ENCODE data around the gene OR10D3.
"Not testable (repeated sequence)": the region's sequence is repeated elsewhere in the genome, so short reads cannot be mapped to it uniquely, and the experiment has no call there.

OR10D3 gene, protein sequence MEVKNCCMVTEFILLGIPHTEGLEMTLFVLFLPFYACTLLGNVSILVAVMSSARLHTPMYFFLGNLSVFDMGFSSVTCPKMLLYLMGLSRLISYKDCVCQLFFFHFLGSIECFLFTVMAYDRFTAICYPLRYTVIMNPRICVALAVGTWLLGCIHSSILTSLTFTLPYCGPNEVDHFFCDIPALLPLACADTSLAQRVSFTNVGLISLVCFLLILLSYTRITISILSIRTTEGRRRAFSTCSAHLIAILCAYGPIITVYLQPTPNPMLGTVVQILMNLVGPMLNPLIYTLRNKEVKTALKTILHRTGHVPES

DNA sequence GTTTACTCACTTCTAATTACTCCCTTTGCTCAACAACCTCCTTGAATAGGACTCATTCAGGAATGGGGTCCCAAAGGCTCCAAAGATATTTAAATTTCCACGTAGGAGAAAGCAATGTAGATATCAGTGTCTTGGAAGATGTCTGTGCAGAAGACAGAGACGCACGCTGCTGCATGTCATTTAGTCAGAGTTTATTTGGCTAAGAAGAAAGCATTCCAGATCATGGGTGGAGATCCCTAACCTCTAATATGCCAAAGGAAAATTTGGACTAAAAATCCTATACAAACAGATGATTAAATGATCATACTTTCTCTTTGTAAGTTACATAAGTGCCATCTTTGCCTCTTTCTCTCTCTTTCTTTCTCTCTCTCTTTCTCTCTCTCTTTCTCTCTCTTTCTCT is at the start of gene OR10D3:
Gene OR10D3 (plus strand): TSS at position 278 of the 400 bp plus-strand sequence. CDS start 1,925 bp downstream, outside the sequence.
- no peak for DNase-seq

DNA sequence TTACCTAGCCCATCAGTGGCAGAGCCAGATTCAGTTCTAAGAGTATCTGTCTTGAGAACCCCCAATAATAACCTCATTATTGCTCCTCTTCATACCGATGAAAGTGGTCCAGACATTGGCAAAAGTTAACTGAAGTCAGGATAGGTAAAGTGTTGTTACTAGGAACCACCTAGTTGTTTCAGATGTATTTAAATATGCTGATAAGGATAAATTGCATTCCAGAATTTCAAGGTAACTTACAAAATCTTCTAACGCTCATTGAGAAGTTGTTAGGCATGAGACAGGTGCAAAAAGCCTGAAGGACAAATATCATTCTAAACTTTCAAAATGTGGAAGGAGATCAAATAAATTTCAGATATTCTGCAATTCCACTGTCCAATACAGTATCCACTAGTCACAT is 40.1 kb upstream of the OR10D3 start:
- DNase-seq, result no peak

DNA sequence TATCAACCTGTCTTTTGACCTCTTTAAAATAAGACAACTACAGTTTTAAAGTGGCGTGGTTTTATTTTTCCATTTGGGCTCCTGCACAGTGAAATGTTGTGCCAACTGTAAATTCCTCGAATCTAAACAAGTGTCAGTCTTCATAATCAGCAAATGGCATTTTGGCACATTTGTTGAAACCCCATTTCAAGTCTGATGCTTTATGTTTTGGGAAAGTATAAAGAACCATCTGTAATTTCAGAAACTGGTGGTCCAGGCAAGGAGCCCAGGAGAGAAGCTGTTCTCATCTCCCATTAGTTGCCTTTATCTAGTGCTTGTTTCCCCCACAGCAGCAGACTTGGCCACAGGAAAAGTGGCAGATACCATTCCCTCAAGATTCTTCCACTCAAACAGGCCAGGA is 35.2 kb upstream of the OR10D3 start:
- DNase-seq, result no peak

DNA sequence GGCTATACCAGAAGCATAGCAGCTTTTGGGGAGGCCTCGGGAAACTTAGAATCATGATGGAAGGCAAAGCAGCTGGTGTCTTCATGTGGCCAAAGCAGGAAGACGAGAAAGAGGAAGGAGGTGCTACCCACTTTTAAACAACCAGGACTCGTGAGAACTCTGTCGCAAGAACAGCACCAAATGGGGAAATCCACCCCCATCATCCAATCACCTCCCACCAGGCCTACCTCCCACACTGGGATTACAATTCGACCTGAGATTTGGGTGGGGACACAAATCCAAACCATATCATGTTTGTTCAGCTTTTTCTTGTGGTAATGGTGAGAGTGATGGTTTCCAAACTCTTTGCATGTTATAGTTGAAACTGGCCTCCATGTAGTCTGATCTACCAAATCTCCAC is 32.5 kb upstream of the OR10D3 start:
- no peak for DNase-seq

DNA sequence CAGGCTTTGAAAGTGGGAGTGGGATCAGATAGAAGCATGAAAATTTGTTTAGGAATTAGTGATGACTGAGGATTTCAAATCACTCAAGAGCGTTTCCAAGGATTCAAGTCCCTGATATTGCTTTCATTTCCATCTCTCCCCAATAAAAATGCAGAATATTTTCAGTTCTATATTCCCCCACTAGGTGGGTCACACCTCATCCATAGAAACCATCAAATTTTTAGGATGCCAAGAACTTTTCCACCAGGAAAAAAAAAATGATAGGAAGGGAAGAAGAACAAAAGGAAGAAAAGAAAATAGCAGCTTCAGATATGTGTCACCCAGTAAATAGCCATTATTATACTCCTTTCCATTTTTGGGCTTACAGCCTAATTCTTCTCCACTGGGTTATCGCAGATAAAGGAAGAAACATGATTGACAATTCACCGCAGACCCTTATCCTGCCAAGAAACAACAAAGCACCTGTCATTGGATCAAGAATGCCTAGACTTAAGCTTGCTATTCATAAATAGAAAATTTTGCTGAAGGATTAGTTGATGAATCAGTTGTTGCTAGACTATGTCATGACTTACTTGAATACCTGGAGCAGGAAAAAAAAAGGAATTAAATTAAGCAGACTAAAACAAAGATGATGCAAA is 30.3 kb upstream of the OR10D3 start:
- DNase-seq, result no peak

DNA sequence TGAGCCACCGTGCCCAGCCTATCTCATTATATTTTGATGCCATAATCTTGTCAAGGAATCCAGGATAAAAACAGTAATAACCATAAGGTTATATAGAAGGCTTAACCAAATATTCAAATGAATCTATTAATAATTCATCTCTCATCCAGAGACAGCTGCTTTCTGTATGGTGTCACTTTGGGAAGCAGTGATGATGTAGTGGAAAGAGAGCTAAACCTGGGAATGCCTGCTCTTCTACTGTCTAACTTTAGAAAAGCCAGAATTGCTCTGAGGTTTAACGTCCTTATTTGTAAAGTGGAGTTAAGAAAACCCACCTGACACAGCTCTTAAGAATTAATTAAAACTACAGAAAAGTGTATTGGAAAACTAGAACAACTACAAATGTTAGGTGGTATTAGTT is 29.3 kb upstream of the OR10D3 start:
- DNase-seq, result no peak

DNA sequence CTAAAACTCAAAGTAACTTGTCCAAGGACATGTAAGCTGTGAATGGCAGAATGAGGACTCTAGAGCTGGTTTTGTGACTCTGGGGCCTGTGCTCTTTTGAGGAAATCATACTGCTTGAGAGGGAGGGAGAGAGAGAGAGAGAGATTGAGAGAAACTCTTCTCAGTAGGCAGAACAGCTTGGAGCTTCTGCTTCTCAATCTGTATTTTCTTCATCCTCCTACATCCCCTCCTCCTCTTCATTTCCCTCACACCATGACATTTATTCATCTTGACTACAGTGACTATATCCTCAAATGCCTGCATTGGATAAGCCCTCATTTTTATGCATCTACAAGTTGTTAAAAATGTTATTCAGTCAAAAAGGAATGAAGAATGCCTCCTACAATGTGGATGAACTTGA is 23.7 kb upstream of the OR10D3 start:
- DNase-seq, result no peak

DNA sequence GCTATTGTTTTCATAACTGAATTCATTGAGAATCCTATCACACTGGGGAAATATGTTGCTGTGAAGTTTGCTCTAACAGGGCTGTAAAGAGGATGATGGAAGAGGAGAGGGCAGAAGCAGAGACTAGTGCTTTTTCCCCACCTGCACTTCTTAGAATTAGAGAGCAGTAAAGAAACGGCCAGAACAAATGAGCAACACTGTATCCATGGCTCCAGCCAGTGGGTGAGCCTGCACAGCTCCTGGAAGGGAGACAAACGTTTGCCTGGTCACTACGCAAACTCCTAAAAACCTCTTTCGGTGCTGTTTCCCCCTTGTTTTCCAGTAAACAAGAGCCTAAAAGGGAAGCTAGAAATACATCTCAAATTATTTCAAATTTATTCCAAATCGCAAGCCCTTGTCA is 22.2 kb upstream of the OR10D3 start:
- no peak for DNase-seq

DNA sequence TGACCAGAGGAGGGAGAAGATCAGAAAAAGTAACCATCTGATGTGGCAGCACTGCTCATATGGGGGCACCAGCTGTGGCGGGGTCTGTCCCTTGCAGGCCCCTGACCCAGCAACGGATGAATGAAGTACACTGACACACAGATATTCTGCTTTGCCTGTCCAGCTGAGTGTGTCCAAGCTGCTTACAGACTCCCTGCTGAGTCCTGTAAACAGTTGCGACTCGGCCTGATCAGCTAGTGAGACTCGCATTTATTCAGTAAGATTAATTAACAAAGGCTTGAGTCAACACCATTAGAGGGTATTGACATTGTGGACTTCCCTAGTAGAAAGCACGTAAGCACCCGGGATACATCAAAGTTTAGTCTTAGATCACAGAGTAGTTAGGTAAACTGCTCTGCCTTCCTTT is 15.3 kb upstream of the OR10D3 start:
- DNase-seq, result no peak

DNA sequence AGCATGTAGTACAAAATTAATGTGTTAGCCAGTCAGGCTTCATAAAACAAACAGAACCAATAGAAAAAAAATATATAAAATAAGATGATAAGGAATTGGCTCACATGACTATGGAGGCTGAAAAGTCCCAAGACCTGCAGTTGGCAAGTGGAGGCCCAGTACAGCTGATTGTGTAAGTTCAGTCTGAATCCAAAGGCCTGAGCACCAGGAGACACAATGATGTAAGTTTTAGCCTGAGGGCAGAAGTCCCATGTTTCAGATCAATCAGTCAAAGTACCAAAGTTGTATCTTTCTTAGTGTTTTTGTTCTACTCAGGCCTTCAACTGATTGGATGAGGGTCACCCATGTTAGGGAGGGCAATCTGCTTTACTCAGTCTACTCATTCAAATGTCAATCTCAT is 14.3 kb upstream of the OR10D3 start:
- no peak for DNase-seq

DNA sequence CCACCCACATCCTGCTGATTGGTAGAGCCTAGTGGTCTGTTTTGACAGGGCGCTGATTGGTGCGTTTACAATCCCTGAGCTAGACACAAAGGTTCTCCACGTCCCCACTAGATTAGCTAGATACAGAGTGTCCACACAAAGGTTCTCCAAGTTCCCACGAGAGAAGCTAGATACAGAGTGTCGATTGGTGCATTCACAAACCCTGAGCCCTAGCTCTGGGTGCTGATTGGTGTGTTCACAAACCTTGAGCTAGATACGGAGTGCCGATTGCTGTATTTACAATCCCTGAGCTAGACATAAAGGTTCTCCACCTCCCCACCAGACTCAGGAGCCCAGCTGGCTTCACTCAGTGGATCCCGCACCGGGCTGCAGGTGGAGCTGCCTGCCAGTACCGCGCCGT is 12.8 kb upstream of the OR10D3 start:
- DNase-seq, result not testable (repeated sequence)

DNA sequence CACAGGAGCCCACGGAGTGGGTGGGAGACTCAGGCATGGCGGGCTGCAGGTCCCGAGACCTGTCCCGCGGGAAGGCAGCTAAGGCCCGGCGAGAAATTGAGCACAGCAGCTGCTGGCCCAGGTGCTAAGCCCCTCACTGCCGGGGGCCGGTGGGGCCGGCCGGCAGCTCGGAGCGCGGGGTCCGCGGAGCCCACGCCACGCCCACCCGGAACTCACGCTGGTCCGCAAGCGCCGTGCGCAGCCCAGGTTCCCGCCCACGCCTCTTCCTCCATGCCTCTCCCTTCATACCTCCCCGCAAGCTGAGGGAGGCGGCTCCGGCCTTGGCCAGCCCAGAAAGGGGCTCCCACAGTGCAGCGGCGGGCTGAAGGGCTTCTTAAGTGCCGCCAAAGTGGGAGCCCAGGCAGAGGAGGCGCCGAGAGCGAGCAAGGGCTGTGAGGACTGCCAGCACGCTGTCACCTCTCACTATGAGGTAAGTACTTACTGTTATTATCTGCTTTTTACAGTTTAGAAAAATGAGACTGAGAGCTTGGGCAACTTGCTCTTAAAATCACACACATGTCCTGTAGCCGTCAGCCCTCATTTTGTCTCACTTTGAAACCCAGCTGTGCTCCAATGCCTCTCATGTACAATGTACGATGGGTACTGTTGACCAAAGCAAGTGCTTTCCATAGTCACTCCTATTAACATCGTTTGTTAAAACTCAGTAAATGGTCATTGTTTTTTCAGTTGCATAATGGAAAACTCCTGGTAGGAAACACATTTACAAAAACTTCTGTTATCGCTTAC is 12.2 kb upstream of the OR10D3 start:
- no peak for DNase-seq

DNA sequence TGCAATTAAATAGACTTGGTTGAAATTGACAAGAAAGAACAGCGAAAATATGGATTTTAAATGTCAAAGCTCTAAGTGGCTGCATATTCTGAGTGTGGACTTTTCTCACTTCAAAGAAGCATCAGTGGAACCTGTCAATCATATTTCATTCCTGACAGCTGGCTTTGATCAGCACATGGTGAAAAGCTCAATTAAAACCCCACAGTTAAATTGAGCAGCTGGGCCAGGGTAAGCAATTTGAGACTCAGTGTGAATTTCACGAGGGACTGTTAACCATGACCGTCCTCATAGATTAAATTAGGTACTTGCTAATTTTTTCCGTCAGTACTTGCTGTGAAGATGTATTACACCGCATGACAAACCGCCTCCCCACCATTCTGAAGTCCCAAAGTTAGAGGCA is 11.0 kb upstream of the OR10D3 start:
- DNase-seq, result no peak

DNA sequence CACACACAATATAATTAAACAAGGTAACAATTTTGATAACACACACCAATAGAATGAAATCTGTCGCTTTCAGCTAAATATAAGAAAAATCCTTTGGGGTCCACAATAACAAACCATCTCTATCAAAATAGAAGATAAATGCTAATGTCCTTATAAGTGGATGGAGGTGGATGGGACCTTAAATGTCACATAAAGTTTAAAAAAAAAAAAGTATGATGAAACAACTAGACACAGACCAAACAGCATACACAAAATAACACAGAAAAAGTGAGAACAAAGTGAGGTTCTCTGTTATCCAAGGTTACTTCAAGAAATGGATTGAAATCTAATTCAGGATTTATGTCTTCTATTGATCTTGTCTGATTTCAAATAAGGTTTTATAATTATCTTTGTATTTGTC is 10.5 kb upstream of the OR10D3 start:
- no peak for DNase-seq

DNA sequence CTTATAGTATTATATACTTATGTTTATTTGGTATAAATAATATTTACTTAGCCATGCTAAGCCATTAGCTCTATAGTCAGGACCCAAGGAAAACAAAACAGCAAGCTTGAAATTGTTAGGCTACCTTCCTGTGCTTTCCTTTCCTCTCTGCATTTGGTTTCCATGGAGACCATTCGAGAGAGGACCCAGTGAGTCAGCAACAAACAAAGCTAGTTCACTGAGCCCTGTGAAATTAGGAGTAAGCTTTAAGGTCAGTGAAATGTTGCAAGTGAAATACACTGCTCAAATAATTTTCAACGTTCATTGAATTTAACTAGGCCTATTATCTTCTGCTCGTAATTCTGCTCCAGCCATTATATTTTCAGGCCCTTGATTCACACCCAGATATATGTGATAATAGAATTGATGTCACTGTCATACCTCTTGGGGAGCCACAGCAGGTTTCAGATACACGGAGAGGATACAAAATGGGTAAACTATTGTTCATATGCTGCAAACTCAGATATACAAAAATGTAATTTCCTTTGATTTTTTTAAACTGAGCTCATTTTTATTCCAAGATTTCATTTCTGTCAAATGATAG is 9.1 kb upstream of the OR10D3 start:
- no peak for DNase-seq

DNA sequence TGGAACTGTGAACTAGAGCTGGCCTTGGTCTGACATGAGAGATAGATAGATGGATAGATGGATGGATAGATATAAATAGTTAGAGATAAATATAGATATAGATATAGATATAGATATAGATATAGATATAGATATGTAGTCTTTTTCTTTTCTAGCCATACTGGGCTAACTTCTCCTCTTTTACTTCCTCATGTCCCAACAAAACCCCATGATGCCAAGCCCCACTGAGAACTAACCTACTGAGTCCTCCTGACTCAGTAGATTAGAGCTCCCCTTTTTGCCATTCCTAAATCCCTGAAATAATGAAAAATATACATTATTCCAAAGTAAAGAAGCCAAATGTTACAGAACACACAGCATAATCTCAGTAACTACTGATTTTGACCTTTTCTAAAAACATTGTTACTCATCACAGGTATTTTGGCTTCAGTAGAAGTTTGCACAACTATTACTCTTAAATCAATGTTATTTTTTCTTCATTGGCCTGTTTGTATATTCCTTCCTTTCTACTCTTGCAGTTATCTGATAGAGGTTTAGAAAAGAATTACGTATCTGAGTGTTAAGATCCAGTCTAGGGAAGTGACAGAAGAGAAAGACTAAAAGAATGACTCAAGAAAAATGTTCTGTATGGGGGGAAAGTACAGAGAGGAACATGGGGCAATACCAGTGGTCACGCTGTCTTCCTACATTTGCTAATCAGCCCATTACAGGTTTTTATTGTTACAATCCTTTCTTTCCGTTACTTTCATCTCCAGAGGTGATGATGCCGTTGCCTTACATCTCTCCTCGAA is 6.0 kb upstream of the OR10D3 start:
- DNase-seq, result no peak

DNA sequence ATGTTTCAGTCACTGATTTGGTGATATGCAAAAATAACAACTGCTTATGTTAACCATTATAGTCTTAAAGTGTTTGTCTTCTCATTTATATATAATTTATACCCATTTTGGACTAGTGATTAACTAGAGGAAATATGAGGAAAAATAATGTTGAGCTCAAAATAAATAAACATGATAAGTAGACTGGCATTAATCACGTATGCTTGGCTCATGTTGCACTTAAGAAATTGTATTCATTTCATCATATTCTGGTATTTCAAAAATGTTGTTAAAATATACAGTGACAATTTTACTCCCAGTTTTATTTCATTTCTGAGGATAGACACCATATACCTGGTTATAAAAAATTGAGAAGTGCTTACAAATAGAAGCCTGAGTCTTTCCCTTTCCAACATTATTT is 3.8 kb upstream of the OR10D3 start:
- DNase-seq, result no peak

DNA sequence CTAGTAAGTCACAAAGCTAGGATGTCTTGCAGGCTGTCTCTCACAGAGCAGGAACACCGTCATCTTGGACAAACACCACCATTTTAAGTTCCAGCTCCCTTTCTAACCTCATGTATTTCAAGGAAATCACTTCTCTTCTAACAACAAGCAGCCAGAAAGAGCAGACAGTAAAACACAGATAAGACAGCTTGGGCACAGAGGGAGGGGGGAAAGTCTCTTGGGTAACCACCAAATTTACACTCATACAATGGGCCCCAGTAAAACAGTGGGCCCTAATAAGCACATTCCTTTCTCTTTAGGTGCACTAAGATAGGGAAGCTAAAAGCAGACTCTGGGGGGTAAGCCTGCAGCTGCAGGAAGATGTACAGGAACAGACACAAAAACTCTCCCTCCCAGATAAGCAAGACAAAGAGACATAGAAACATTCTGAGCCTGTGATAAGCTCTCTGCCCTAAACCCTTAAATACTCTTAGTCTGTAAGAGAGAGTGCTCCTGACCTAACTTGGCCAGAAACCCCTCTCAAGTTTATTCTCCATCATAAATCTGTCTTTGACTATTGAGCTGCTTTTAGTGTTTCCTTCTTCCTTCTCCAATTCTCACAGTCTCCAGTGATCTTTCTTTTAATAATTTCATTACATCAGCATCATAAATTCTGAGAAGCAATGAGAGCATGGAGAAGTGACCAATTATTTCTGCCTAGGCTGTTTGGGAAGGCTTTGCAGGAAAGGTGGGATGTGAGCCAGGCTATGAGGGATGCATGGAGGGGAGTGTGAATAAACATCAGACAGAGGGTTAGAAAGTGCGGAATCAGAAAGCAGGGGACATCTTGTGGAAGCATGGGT is 7.4 kb downstream of the OR10D3 start:
- DNase-seq, result no peak

DNA sequence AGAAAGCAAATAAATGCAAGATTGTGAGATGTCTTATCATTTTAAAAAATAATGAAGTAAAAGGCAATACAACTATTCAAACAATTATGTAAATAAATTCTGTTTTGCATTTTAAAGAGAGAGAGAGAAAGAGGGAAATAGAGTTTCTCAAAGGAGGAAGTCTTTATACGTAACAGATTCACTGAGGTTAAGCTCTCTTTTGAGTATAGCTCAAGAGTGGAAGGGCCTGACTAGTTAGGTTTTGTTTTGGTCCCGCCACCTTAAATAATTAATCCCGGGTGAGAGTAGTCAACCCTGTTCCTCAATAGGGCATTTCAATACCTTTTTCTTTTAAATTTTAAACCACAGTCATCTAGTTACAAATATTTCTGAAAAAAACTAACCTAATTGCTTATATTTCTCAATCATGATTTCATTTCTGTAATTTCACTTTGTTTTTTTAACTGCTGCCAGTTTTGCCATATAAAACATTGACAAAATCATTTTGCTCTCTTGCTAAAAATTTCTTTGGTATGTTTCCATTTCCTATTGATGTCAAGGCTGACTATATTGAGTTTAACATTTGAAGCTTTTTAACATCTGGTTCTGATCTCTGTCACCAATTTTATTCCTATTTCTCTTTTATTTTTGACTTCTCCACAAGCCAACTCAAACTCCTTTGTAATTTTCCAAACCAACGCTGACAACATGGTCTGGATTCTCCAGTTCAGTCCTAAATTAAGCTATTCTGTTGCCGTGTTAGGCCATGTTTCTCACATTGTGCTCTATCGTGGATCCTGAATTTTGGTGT is 10.3 kb downstream of the OR10D3 start:
- DNase-seq, result no peak

DNA sequence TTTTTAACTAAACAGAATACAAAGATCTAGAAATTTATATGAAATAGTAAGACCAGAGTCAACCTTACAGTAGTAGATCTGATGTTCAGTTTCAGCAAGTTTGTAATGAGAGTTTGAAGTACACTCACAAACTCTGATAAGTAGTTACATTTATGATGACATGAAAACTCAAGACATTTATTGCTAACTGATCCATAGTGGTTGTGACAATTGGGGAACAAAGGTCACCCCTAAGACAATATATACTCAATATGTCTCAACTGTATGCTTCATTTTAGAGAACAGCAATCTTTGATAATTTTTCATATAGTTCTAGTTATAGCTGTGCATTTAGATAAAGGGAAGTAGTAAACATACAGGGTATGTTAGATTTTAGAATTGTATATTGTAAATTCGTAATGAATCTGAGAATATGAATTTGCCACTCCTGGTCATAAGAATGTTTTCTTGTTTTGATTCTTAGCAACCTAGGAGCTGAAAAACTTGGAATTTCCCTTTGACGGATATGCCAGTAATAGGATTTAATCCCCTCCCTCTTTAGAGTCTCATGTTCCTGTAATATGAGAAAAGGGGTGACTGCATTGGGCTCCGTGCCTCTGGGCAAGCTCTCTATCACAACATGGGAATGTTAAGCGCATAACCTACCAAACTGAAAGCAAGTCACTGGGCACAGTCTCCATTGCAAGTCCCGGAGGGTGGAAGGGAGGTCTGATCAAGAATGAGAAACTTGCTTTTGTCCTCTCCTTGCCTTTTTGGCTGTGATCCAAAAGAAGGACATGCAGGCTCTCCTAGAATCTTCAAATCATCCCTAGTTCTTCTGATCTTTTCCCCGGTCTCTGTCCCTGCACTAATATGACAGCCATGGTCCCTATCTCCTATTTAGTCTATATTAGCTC is 11.4 kb downstream of the OR10D3 start:
- DNase-seq, result no peak
